ENCODE results near the gene GRN. TPM values are rescaled to one million over a fixed set of nuclear protein-coding genes. Genes with fewer than 3 reads are reported as not detected.

Gene GRN
- total RNA-seq (10 to 100 TPM; 31.7 to 47.7 TPM), total RNA-seq (16.8 to 21.1 reads per million in 2 donors)

GRCh38 chr17:44344939-44345453 is at the start of gene GRN:
TSS of gene GRN (plus strand) at chr17:44345302. CDS start at chr17:44349165, 3,863 bp downstream.
- Mint-ChIP-seq H3K4me3 (peak within 1 kb of the TSS; percentile 94), H3K36me3 (ENCODE audit: low read depth) (no peaks in the 10 kb centered on the region), H3K27me3 (peaks cover 8% of the 10 kb centered on the region), H3K27ac (peak within 1 kb of the TSS; percentile 94), H3K4me1 (peaks cover 26% of the 10 kb centered on the region)
- ATAC-seq, result peak; percentile 98
- DNase-seq, result peak; percentile 67 to 78 (median 72)
- H3K9me3 ChIP-seq (ENCODE audit: control insufficient read depth, low read length, poor library complexity, severe bottlenecking), result no peaks in the 10 kb centered on the region

GRCh38 chr17:44297975-44298374 is 47.1 kb upstream of the GRN start:
- no peak for ATAC-seq
- H3K9me3 ChIP-seq (ENCODE audit: control insufficient read depth, low read length, poor library complexity, severe bottlenecking), result no peaks in the 10 kb centered on the region
- DNase-seq, result no peak
- Mint-ChIP-seq H3K27ac (no peak overlapping the region), H3K36me3 (ENCODE audit: low read depth) (no peaks in the 10 kb centered on the region), H3K4me1 (peaks cover 5% of the 10 kb centered on the region), H3K4me3 (no peak overlapping the region), H3K27me3 (peaks cover 17% of the 10 kb centered on the region)

- no peak for ATAC-seq
- Mint-ChIP-seq H3K27me3 (peaks cover 35% of the 10 kb centered on the region), H3K4me1 (peaks cover 6% of the 10 kb centered on the region), H3K27ac (no peak overlapping the region), H3K4me3 (no peak overlapping the region), H3K36me3 (ENCODE audit: low read depth) (no peaks in the 10 kb centered on the region)
- DNase-seq, result no peak
- no peaks in the 10 kb centered on the region for H3K9me3 ChIP-seq (ENCODE audit: control insufficient read depth, low read length, poor library complexity, severe bottlenecking)
Measured at GRCh38 chr17:44304651-44305050, 40.5 kb upstream of the GRN start.

- H3K4me1 Mint-ChIP-seq, result peaks cover 9% of the 10 kb centered on the region
- ATAC-seq, result peak; percentile 39
- H3K36me3 Mint-ChIP-seq (ENCODE audit: low read depth), result peaks cover 2% of the 10 kb centered on the region
- no peak for DNase-seq
- no peaks in the 10 kb centered on the region for H3K9me3 ChIP-seq (ENCODE audit: control insufficient read depth, low read length, poor library complexity, severe bottlenecking)
- H3K27ac Mint-ChIP-seq, result no peak overlapping the region
- H3K27me3 Mint-ChIP-seq, result peaks cover 32% of the 10 kb centered on the region
- H3K4me3 Mint-ChIP-seq, result peak overlapping the region; percentile 74
Measured at GRCh38 chr17:44307387-44308186, 37.5 kb upstream of the GRN start.

- peak; percentile 79 to 88 (median 80) for DNase-seq
- H3K36me3 Mint-ChIP-seq (ENCODE audit: low read depth), result peaks cover 2% of the 10 kb centered on the region
- peak; percentile 95 for ATAC-seq
- H3K27me3 Mint-ChIP-seq, result peaks cover 37% of the 10 kb centered on the region
- H3K27ac Mint-ChIP-seq, result no peak within 1 kb of the TSS
- peaks cover 9% of the 10 kb centered on the region for H3K4me1 Mint-ChIP-seq
- peak within 1 kb of the TSS; percentile 74 for H3K4me3 Mint-ChIP-seq
- H3K9me3 ChIP-seq (ENCODE audit: control insufficient read depth, low read length, poor library complexity, severe bottlenecking), result no peaks in the 10 kb centered on the region
Measured at GRCh38 chr17:44308320-44308818, 36.7 kb upstream of the GRN start, which contains the start of gene RUNDC3A. TSS of gene RUNDC3A (plus strand) at chr17:44308601. CDS start at chr17:44308833, 232 bp downstream.

- peak; percentile 2 for ATAC-seq
- Mint-ChIP-seq H3K4me3 (peak overlapping the region; percentile 36), H3K4me1 (peaks cover 11% of the 10 kb centered on the region), H3K27ac (no peak overlapping the region), H3K27me3 (peaks cover 37% of the 10 kb centered on the region), H3K36me3 (ENCODE audit: low read depth) (peaks cover 2% of the 10 kb centered on the region)
- no peak for DNase-seq
- no peaks in the 10 kb centered on the region for H3K9me3 ChIP-seq (ENCODE audit: control insufficient read depth, low read length, poor library complexity, severe bottlenecking)
Measured at GRCh38 chr17:44308865-44309264, 36.2 kb upstream of the GRN start.

GRCh38 chr17:44309472-44309871 is 35.6 kb upstream of the GRN start:
- H3K36me3 Mint-ChIP-seq (ENCODE audit: low read depth), result peaks cover 4% of the 10 kb centered on the region
- DNase-seq (no peak), ATAC-seq (no peak)
- peak overlapping the region; percentile 72 for H3K4me3 Mint-ChIP-seq
- H3K27ac Mint-ChIP-seq, result no peak overlapping the region
- peaks cover 39% of the 10 kb centered on the region for H3K27me3 Mint-ChIP-seq
- H3K9me3 ChIP-seq (ENCODE audit: control insufficient read depth, low read length, poor library complexity, severe bottlenecking), result no peaks in the 10 kb centered on the region
- peaks cover 13% of the 10 kb centered on the region for H3K4me1 Mint-ChIP-seq

GRCh38 chr17:44310188-44310587 is 34.9 kb upstream of the GRN start:
- peaks cover 13% of the 10 kb centered on the region for H3K4me1 Mint-ChIP-seq
- H3K27ac Mint-ChIP-seq, result no peak overlapping the region
- no peaks in the 10 kb centered on the region for H3K9me3 ChIP-seq (ENCODE audit: control insufficient read depth, low read length, poor library complexity, severe bottlenecking)
- ATAC-seq, result no peak
- H3K27me3 Mint-ChIP-seq, result peaks cover 33% of the 10 kb centered on the region
- no peak for DNase-seq
- peak overlapping the region; percentile 72 for H3K4me3 Mint-ChIP-seq
- peaks cover 4% of the 10 kb centered on the region for H3K36me3 Mint-ChIP-seq (ENCODE audit: low read depth)

- DNase-seq (no peak), ATAC-seq (no peak)
- no peak overlapping the region for H3K4me3 Mint-ChIP-seq
- H3K27me3 Mint-ChIP-seq, result peaks cover 37% of the 10 kb centered on the region
- no peak overlapping the region for H3K27ac Mint-ChIP-seq
- H3K4me1 Mint-ChIP-seq, result peaks cover 17% of the 10 kb centered on the region
- H3K9me3 ChIP-seq (ENCODE audit: control insufficient read depth, low read length, poor library complexity, severe bottlenecking), result no peaks in the 10 kb centered on the region
- peaks cover 6% of the 10 kb centered on the region for H3K36me3 Mint-ChIP-seq (ENCODE audit: low read depth)
Measured at GRCh38 chr17:44310609-44311376, 34.3 kb upstream of the GRN start.

GRCh38 chr17:44311562-44312181 is 33.4 kb upstream of the GRN start:
- no peaks in the 10 kb centered on the region for H3K9me3 ChIP-seq (ENCODE audit: control insufficient read depth, low read length, poor library complexity, severe bottlenecking)
- Mint-ChIP-seq H3K36me3 (ENCODE audit: low read depth) (peaks cover 11% of the 10 kb centered on the region), H3K4me3 (no peak overlapping the region), H3K27me3 (peaks cover 37% of the 10 kb centered on the region), H3K27ac (no peak overlapping the region), H3K4me1 (peaks cover 20% of the 10 kb centered on the region)
- ATAC-seq, result no peak
- no peak for DNase-seq

GRCh38 chr17:44312396-44313104 is 32.6 kb upstream of the GRN start:
- H3K36me3 Mint-ChIP-seq (ENCODE audit: low read depth), result peaks cover 11% of the 10 kb centered on the region
- no peaks in the 10 kb centered on the region for H3K9me3 ChIP-seq (ENCODE audit: control insufficient read depth, low read length, poor library complexity, severe bottlenecking)
- H3K4me1 Mint-ChIP-seq, result peaks cover 20% of the 10 kb centered on the region
- peaks cover 36% of the 10 kb centered on the region for H3K27me3 Mint-ChIP-seq
- DNase-seq (no peak), ATAC-seq (no peak)
- H3K4me3 Mint-ChIP-seq, result no peak overlapping the region
- H3K27ac Mint-ChIP-seq, result no peak overlapping the region

GRCh38 chr17:44314031-44314430 is 31.1 kb upstream of the GRN start:
- no peak overlapping the region for H3K27ac Mint-ChIP-seq
- peaks cover 11% of the 10 kb centered on the region for H3K36me3 Mint-ChIP-seq (ENCODE audit: low read depth)
- ATAC-seq (no peak), DNase-seq (no peak)
- no peaks in the 10 kb centered on the region for H3K9me3 ChIP-seq (ENCODE audit: control insufficient read depth, low read length, poor library complexity, severe bottlenecking)
- peak overlapping the region; percentile 71 for H3K4me3 Mint-ChIP-seq
- peaks cover 46% of the 10 kb centered on the region for H3K27me3 Mint-ChIP-seq
- H3K4me1 Mint-ChIP-seq, result peaks cover 20% of the 10 kb centered on the region
